T1000 (cell line): Measurements from ENCODE around the gene PHACTR1.

Experiments used
- DNase-seq: peaks from one replicate; lab custom pipeline; 2025; ENCODE audit warnings: mixed read lengths; lab: John Stamatoyannopoulos, UW

Gene PHACTR1

GRCh38 chr6:13030396-13030795 lies 313.8 kb downstream of the PHACTR1 start:
- DNase-seq: no peak

- DNase-seq: no peak
These were observed 316.0 kb downstream of the PHACTR1 start for GRCh38 chr6:13032566-13032965.

- DNase-seq: no peak
These were observed 316.6 kb downstream of the PHACTR1 start for GRCh38 chr6:13033145-13033544.

GRCh38 chr6:13034316-13034715 lies 317.7 kb downstream of the PHACTR1 start:
- DNase-seq: no peak

GRCh38 chr6:13035606-13036005 lies 319.0 kb downstream of the PHACTR1 start:
- no peak for DNase-seq

GRCh38 chr6:13038315-13038714 lies 321.7 kb downstream of the PHACTR1 start:
- no peak for DNase-seq

GRCh38 chr6:13038741-13039190 lies 322.2 kb downstream of the PHACTR1 start:
- DNase-seq: no peak

GRCh38 chr6:13044390-13044789 lies 327.8 kb downstream of the PHACTR1 start:
- no peak for DNase-seq

- DNase-seq: no peak
These were observed 328.3 kb downstream of the PHACTR1 start for GRCh38 chr6:13044896-13045295.

- no peak for DNase-seq
These were observed 329.1 kb downstream of the PHACTR1 start for GRCh38 chr6:13045676-13046075.

GRCh38 chr6:13046084-13046483 lies 329.5 kb downstream of the PHACTR1 start:
- DNase-seq: no peak

GRCh38 chr6:13048113-13048512 lies 331.5 kb downstream of the PHACTR1 start:
- DNase-seq: no peak

GRCh38 chr6:13049666-13050254 lies 333.2 kb downstream of the PHACTR1 start:
- DNase-seq: no peak

- DNase-seq: no peak
These were observed 336.5 kb downstream of the PHACTR1 start for GRCh38 chr6:13053006-13053461.

- DNase-seq: no peak
These were observed 341.5 kb downstream of the PHACTR1 start for GRCh38 chr6:13058051-13058450.

GRCh38 chr6:13059026-13059425 lies 342.5 kb downstream of the PHACTR1 start:
- DNase-seq: no peak

GRCh38 chr6:13063300-13063918 lies 346.8 kb downstream of the PHACTR1 start:
- no peak for DNase-seq

GRCh38 chr6:13065581-13065980 lies 349.0 kb downstream of the PHACTR1 start:
- DNase-seq: no peak

- no peak for DNase-seq
These were observed 349.5 kb downstream of the PHACTR1 start for GRCh38 chr6:13066050-13066449.

- no peak for DNase-seq
These were observed 350.3 kb downstream of the PHACTR1 start for GRCh38 chr6:13066820-13067219.

GRCh38 chr6:13068586-13069210 lies 352.1 kb downstream of the PHACTR1 start:
- no peak for DNase-seq

- DNase-seq: no peak
These were observed 355.2 kb downstream of the PHACTR1 start for GRCh38 chr6:13071550-13072345.
